Epithelial cell of esophagus (primary cell): Measurements from ENCODE around the gene GOLT1A.
"Not testable (repeated sequence)": the region's sequence is repeated elsewhere in the genome, so short reads cannot be mapped to it uniquely, and the experiment has no call there.

Source experiments
- DNase-seq: peaks from one replicate; pipeline ENCODE4 v3.0.0; 2010; ENCODE audit warnings: low read depth
- H3K4me3 ChIP-seq: 2 replicates; pipeline ENCODE4 v1.5.1; 2011; ENCODE audit warnings: mild to moderate bottlenecking, low read length, control low read depth
- CTCF ChIP-seq: IDR thresholded peaks from 2 replicates; pipeline ENCODE4 v1.5.1; 2011; ENCODE audit warnings: low read depth, mild to moderate bottlenecking, low read length, control low read depth, inconsistent platforms; ENCODE audit not compliant: insufficient read depth; ENCODE audit errors: missing control alignments

GOLT1A gene

GRCh38 chr1:204240233-204240632, 26.4 kb upstream of the GOLT1A start:
- DNase-seq = peak; percentile 31
- TF ChIP-seq CTCF = no peak
- H3K4me3 ChIP-seq = no peak overlapping the region

DNA sequence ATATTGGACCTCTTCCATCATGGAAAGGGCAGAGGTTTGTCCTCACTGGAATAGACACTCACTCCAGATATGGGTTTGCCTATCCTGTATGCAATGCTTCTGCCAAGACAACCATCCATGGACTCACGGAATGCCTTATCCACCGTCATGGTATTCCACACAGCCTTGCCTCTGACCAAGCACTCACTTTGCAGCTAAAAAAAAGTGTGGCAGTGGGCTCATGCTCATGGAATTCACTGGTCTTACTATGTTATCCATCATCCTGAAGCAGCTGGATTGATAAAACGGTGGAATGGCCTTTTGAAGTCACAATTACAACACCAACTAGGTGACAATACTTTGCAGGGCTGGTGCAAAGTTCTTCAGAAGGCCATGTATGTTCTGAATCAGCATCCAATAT, 25.6 kb upstream of the GOLT1A start:
- DNase-seq, H3K4me3 ChIP-seq: not testable (repeated sequence)

GRCh38 chr1:204238520-204238919, 24.7 kb upstream of the GOLT1A start:
- DNase-seq, H3K4me3 ChIP-seq: not testable (repeated sequence)

DNA sequence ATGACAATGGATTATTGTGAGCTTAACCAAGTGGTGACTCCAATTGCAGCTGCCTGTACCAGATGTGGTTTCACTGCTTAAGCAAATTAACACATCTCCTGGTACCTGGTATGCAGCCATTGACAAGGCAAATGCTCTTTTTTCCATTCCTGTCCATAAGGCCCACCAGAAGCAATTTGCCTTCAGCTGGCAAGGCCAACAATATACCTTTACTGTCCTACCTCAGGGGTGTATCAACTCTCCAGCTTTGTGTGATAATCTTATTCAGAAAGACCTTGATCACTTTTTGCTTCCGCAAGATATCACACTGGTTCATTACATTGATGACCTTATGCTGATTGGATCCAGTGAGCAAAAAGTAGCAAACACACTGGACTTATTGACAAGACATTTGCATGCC, 23.7 kb upstream of the GOLT1A start:
- H3K4me3 ChIP-seq, DNase-seq: not testable (repeated sequence)

GRCh38 chr1:204232526-204232925, 18.7 kb upstream of the GOLT1A start:
- H3K4me3 ChIP-seq = no peak overlapping the region
- no peak for TF ChIP-seq CTCF
- no peak for DNase-seq

GRCh38 chr1:204230211-204230610, 16.4 kb upstream of the GOLT1A start:
- no peak overlapping the region for H3K4me3 ChIP-seq
- TF ChIP-seq CTCF = no peak
- DNase-seq = no peak

DNA sequence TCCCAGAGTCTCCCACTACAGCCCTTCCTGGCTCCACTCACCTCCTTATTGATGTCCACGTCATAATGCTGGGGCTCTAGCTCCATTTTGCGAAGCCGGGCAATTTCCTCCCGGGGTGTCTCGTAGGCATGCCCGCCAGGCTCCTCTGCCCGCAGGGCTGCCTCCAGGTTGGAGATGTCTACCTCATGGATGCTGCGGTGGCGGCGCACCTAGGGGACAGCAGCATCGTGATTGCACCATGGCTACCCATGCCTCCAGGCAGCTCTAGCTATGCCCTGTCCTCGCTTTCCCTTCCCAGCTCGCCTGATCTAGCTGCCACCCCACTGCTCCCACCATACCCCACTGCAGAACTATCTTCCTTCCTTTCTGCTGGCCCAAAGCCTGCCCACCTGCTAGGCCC, 15.1 kb upstream of the GOLT1A start:
- DNase-seq = no peak
- H3K4me3 ChIP-seq = no peak overlapping the region
- TF ChIP-seq CTCF = no peak

DNA sequence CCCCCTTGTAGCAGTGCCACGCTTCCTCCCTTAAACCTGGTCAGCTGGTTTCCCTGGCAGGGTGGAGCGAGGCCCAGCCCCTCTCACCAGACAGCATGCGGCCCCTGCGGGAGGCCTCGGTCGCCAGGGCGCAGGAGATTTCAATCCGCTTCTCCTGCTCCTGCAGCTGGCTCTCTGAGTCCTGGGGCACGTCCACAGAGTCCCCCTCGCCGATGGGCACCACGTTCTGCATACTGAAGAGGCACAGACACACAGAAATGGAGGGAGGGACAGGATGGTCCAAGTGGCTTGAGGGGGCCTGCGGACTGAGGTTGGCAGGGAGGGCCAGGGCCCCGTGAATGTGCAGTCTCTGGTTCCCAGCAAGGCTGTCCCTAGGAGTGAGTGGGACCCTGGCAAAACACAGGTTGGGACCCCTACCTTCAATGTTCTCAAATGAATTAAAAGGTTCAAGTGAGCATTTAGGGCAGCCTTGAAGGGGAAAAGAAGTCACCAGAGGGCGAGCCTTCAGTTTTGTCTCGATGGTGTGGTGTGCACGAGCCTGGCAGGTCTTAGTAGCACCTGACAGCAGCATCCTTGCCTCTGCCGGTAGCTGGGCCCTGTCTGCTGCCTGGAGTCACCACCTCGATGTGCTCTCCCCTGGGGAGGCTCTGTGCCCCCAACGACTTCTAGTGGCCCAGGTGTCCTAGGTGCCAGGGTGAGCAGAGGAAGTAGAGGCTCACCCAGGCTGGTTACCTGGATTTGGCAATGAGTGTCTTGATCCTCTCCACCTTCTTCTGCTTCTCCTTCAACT, 14.4 kb upstream of the GOLT1A start:
- TF ChIP-seq CTCF = no peak
- H3K4me3 ChIP-seq = no peak overlapping the region
- DNase-seq = no peak
